CD1c-positive myeloid dendritic cell (primary cell): ENCODE measurements around the gene THTPA.

Experiments
- DNase-seq: peaks from one replicate; pipeline ENCODE4 v3.0.0-alpha.2; 2016; ENCODE audit errors: extremely low spot score

THTPA gene

GRCh38 chr14:23567186-23568020 lies 11.3 kb downstream of the THTPA start, which contains the start of gene AP1G2:
Gene AP1G2 (minus strand): TSS chr14:23567791. CDS start chr14:23567314, 477 bp downstream.
- peak; percentile 85 for DNase-seq

- no peak for DNase-seq
These were observed 12.0 kb downstream of the THTPA start for GRCh38 chr14:23568021-23568599.

DNA sequence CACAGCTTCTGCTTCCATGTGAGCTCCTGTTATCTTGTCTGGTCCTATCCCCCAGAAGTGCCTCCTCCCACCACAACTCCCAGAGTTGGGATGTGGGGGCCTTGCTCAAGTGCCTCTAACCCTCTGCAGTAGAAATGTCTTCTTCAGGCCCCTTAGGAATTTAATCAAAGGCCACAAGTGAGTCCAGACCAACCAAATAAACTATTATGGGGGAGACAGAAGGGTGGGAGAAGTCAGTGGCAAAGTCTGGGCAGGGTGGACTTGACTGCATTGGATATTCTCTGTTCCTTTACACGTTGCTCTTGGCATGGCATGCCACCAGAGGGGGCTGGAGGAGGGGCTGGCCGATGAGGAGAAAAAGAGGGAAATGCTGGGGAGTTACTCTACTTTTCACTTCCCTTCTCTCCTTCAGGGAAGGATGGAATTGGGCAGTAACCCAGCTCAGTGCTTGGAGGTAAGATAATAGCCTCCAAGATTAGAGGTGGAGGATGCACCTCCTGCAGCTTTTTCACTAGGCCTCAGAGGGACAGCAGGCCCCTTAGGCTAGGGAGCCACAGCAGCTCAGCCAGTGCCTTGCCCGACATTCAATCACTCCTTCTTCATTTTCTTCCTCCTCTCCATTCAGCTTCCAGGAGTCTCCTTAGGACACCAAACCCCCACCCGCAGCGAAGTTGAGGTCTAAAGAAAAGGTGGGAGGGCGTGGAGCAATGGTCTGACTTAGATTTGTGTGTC lies 12.7 kb downstream of the THTPA start:
- DNase-seq: peak; percentile 74

DNA sequence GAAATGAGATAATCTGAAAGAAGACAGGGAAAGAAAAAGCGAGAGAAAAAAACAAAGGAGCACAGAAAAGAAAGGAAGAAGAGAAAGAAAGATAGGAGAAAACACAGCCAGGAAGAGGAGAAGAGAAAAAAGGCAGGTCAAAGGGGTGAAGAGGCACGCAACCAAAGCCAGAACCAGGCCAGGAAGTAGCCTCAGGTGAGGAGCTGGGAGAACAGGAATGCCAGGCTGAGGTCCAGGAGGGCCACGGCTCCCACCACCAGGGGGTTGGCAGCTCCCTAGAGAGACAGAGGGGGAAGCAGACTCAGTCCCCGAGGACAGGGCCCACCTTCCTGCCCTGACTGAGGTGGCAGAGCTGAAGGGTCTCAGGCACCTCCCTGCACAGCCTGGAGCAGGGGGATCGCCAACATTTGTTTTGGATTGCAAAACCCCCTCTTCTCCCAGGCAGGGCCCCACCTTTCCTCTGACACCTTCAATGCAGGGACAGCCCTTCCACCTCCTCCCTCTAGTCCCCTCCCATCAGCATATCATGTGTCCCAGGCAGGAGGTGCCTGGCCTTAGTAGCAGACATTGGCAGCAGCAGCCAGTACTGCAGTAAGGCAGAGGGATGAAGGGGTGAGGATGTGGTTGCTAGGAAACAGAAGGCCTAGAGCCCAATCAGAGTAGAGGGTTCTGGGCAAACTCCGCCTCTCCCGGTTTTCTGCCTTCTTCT lies 13.5 kb downstream of the THTPA start:
- DNase-seq: no peak

DNA sequence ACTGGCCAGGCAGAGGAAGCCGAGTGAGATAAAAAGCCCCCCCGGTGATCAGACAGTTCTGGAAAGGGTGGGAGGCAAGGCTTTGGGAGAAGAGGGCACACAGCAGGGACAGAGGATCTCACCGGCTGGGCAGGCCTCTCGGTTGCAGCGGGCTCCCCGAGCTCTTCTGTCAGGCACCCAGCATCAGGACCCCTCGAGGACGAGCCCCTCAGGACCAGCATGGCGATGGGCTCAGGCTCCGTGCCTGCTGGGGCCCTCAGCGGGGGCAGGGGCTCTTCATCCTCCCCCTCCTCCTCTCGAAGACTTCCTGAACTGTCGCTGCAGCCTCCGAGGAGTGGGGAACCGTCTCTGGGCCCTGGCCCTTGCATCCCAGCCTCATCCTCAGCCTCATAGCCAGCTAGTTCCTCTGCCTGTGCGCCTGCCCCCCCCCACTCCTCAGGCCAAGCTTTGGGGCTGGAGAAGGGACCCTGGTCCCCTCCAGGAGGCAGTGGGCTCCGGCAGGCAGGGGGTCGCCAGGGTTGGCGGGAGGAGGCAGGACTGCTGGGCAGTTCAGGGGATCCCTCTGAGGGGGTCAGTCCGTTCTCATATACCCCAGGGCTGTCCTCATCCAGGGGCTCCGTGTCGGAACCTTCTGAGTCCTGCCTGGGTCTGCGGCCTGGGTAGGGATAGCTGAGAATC lies 14.9 kb downstream of the THTPA start:
- no peak for DNase-seq

DNA sequence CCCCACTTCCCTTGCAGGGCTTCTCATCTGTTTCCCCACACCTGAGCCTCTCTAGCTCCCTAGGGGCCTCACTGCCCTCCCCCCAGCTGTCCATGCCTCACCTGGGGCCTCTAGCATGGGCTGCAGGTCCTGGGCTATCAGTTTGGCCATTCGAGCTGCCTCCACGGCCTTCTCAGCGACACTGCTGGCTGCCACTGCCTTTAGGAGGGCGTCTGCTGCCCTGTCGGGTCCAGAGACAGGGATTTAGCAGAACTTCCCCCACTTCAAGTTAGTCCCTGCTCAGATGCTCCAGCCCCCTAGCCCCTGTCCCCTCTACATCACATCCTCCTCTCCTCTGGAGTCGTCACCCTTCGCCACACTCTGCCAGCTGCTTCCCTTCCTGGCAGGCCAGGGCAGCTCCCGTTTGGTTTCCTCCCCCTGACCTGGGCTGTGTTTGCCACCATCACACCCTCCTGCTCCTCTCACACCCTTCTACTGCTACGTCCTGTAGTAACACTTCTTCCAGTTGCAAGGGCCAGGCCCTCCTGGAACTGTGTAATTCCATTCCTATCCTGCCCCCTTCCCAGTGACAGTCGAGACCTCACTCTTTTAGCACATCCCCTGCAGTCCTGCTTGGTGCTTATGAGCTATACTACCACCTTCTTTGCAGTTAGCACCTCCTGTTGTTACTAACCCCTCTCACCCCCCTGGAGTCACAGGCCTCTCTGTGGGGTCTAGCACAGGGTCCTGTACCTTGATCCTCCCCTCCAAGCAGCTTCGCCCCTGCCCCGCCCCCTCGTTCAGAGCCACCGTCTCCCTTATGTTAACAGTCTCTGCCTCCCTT lies 15.8 kb downstream of the THTPA start:
- peak; percentile 7 for DNase-seq

GRCh38 chr14:23572524-23572828 lies 16.4 kb downstream of the THTPA start:
- DNase-seq: peak; percentile 58

DNA sequence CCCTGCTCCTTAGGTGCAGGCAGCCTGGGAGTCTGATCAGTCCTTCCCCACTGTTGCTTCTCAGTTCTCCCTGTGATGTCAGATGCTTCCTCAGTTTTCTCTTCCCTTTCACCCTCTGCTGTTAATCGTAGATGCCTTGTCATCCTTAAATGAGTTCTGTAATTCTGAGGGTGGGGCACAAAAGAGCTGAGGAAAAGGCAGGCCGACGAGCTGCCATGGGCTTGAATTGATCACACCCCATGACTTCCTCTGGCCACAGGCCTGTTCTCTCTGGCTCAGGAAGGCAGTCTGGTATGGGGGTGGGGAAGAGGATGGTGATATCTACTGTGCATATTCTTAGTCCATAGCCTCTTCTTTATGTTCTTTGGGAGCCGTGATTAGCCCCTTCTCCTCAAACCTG lies 16.8 kb downstream of the THTPA start:
- peak; percentile 86 for DNase-seq

GRCh38 chr14:23573384-23574015 lies 17.4 kb downstream of the THTPA start:
- DNase-seq: no peak

GRCh38 chr14:23577004-23577681 lies 21.1 kb downstream of the THTPA start:
- DNase-seq: peak; percentile 15

DNA sequence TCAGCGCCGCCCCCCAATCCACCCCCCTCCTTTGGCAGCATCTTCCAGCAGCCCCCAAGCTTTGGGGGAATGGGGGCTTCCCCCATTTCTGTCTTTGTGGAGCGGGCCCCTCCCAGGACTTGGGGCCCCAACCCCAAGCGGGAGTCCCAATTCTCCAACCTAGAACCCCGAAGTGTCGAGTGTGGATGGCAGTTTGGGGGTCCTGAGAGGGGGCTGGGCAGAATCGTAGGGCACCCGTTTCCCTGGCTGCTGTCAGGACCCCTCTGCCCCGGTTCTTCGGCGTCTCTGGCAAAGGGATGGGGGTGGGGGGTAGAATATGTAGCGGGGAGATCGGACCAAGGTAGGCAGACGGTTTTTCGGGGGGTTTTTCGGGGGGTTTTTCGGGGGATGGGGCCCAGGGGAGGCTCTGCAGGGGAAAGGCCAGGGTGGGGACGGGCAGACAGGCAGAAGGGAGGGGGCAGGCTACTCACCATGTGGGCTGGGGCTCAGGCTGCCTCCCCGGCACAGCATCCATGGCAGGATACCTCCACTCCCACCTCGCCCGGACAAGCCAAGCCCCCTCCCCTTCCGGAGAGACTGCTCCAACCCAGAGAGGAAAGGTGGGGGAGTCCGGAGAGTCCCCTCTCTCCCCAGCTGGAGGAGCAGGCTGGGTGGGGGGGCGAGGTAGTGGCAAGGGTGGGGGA lies 21.8 kb downstream of the THTPA start:
- no peak for DNase-seq

- no peak for DNase-seq
These were observed 22.7 kb downstream of the THTPA start, which contains the start of gene JPH4 for GRCh38 chr14:23578560-23579310. Gene JPH4 (minus strand): TSS chr14:23578790. CDS start chr14:23577453, 1,337 bp downstream.

- DNase-seq: no peak
These were observed 23.2 kb downstream of the THTPA start for GRCh38 chr14:23579311-23579630.

GRCh38 chr14:23579739-23580138 lies 23.7 kb downstream of the THTPA start:
- DNase-seq: no peak

GRCh38 chr14:23580152-23580926 lies 24.3 kb downstream of the THTPA start:
- DNase-seq: no peak

GRCh38 chr14:23580948-23581281 lies 24.8 kb downstream of the THTPA start:
- no peak for DNase-seq

DNA sequence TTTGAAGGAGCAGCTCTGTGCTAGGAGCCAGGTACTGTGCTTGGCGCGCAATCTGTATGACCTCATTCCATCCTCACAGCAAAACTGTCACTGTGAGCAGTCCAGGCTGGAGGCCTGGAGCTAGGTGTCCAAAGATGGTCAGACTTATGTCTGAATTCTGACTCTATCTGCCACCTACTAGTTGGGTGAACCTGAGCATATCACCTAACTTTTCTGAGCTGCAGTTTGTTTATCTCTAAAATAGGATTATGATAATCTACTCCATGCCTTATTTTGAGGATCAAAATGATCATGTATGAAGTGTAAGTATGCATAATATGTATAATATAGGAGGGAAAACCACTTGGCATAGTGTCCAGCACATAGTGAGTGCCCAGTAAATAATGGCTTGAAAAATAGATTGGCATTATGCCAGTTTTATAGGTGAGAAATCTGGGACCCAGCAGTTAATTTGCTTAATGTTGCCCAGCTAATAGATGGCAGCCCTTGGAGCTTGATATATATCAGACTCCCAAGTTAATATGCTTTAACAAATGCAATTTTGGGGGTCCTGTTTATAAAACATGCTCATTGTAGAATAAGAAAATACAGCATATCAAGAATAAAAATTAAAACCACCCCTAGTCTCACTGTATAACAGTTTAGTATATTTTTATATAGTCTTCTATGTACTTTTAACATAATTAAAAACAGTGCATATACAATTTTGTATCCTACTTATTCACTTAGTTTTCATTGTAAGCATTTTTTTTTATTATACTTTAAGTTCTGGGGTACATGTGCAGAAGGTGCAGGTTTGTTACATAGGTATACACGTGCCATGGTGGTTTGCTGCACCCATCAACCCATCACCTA lies 27.1 kb downstream of the THTPA start:
- DNase-seq: no peak
